HG03045 (cell line): ENCODE results near the gene ZMIZ1.
A peak's percentile ranks its signal among the peaks of the same experiment; 100 is the strongest.

ENCODE experiments used
- ATAC-seq: cut with Tn5 transposase; IDR thresholded peaks from one replicate; pipeline ENCODE4 v1.9.1; 2021; ENCODE audit warnings: mild to moderate bottlenecking, moderate library complexity; ENCODE audit not compliant: unreplicated experiment

ZMIZ1 gene

DNA sequence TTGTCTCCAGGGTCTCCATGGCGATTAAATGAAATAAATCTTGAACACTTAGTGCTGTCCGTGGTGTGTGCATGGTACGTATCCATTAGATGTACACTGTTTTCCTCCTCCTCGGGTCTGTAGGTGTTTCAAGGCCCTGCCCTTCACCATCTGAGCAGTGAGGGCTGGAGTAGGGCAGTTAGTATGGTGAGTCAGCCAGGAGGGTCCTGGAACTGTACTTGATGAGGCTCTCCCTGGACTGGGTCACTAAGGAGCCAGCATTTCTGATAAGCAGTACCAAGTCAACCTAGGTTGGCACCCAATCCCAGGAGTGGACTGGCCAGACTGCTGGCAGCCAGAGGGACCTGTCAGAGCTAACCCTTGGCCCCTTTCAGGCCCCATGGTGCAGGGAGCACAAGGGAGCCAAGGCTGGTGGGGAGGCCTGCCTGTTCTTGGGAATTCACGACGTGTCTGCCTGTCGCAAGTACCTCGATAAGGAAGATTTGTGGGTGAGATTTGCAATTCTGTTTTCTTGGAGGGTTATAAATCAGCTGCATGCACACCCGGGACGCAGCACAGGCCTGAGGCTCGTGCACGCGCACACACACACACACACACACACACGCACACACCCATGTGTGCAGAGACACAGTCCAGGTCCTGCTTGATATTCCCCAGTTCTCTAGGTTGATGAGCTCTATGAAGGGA lies 114.2 kb downstream of the ZMIZ1 start:
- ATAC-seq = no peak

DNA sequence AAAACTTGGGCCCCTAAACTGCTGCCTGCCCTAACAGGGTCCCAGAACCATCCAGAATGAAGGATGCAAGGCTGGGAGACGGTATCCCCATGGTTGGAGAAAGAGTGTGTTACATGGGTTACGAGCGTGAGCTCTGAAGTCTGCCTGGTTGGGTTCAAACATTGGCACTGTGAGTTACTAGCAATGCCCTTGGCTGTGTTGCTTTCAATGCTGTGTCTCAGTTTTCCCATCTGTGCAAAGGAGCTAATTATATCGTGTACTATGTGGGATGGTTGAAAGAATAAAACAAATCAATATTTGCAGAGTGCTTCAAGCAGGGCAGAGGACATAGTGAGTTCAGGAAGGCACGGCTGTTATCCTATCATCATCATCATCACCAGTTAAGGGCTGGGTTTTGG lies 114.7 kb downstream of the ZMIZ1 start:
- ATAC-seq = no peak

DNA sequence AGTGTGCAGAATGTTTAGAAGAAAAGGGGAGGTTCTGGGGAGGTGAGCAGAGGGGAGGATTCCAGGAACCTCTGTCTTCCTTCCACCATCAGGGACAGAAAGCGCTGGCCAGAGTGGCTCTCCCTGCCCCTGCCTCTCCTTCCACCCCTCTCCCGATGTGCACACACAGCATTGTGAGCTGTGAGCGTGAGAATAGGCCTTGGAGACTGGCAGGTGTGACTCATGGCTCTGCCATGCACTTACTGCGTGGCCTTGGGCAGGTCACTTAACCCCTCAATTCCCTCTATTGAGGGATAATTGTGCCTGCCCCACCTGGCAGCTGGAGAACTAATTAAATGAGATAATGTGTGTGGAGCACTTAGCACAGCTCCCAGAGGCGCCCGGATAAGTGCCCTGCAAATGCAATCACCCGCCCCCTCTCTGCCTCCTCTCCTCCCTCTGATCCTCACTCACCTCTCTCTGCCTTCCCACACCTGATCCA lies 115.4 kb downstream of the ZMIZ1 start:
- ATAC-seq = no peak

DNA sequence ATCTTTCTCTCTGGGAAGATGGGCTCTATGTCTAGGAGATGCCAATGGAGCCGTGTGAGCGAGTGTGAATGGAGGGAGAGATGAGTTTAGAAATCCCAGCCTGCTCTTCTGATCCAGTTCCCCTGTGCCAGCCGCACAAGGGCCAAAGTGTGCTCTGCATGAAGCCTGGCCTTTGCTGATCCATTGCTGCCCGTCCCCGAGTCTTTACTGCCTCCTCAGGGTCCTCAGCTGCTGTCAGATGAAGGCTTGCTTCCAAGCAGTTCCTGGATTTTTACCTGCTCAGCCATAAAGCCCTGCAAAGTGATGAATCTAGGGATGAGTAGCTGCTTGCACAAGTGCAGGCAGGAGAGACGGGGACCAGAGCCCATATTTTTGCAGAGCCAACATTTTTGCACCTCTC lies 115.9 kb downstream of the ZMIZ1 start:
- ATAC-seq = no peak

DNA sequence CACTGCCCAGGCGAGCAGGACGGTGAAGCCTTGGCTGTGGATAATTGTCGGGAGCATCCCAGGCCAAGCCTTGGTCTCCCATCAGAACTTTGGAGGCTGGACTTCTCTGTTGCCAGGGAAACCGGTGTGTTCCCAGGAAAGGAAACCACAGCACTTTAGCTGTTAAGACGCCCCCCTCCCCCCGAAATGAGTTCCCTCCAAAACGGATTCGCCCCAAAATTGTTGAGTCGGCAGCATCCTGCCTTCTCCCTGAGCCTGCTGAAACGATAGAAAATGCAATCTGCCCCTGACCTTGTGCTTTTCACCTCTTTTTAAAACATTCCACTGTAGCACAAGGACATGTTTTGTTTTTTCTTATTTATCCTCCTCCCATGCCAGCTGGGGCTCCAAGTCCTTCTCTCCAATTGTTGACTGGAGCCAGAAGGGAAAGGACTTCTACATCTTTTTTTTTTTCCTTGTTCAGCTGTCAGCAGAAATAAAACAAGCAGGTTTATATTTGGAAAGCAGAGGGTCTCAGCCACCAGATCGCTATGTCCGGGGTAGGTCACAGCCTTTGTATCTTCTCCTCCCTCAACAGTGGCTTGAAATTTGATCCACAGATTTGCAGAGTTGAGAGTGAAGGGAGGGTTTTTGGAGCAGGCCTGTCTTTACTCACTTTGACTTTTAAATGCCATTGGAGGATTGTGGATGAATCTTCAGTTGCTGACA lies 116.5 kb downstream of the ZMIZ1 start:
- no peak for ATAC-seq

DNA sequence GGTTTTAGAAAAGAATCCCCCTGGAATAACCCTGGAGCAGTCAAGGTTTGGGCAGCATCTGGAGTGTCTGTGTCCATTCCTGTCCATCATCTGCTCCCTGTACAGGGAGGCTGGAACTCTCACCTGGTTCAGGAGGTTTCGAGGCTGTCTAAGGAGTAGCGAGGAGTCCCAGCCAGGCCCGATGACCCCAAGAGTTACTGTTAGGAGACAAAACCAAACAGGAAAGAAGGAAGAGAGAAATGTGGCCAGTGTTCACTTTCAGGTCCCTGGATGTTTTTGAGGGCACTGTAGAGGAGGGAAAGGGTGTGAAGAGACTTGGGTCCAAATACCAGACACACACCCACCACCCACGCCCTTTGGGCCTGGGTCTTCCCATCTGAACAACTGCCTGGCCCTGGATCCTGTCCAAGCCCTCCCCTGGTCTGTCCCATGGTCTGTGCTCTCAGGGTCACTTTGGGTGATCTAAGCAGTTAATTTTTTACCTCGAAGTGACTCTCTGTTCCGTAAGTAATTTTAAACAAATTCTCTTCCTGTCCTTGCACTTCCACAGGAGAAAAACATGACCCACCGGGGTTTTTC lies 117.1 kb downstream of the ZMIZ1 start:
- no peak for ATAC-seq

DNA sequence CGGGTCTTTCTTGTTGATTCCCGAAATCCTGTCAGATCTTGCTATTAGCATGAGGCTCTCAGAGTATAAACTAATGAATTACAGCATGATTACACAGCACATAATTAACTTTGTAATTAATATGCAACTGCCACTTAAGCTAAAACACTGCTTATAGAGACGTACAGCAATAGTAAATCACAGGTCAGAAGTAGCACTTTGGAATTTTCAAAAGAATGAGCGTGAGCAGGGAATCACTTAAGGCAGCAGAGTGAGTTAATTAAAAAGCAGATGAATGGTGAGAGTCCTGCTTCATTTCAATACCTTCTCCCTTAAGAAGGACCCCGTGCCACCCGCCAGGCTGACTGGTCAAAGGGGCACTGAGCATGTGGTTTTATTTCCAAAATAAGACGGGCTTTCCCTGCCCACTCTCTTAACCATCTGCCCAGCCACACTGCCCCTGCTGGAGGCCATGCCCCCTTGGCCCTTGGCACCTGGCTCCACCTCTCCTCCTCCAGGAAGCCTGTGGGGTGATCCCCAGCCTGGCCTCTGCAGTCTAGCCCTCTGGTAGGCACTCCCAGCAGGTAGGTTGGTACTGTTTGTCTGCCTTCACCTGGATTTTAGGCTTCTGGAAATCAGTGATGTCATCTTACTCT lies 117.8 kb downstream of the ZMIZ1 start:
- no peak for ATAC-seq

DNA sequence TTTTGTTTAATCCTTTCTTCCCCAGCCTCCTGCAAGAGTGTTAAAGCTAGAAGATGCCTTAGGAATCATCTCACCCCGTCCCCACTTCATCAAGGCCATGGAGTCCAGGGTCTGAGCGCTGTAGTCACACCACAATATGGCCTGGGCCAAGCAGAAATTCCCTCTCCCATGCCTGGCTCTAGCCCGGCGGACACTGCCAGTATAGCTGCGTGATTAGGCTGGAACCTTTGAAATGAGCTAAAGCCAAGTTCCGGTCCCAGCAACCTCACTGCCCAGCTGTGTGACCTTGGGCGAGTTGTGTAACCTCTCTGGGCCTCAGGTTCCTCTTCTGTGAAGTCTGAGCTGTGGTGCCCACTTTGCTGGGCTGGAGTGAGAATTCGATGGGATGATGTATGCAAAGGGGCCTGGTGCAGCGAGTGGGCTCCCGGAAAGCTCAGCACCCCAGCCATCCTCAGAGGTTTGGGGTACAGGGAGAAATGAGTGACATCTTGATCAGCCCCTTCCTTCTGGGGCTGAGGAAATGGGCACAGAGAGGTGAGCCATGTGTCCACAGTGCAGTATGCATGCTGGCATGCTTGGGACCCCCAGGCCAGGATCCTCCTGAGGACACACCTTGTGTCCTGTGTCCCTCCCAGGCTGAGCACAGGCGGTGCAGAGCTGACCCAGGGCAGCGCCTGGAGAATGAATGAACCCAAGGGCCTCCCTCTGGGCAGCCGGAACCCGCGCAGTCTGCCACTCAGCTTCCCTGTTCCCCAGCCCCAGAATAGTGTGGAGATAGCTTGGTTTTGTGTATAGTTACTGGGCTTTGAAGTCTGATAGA lies 118.6 kb downstream of the ZMIZ1 start:
- ATAC-seq = no peak

DNA sequence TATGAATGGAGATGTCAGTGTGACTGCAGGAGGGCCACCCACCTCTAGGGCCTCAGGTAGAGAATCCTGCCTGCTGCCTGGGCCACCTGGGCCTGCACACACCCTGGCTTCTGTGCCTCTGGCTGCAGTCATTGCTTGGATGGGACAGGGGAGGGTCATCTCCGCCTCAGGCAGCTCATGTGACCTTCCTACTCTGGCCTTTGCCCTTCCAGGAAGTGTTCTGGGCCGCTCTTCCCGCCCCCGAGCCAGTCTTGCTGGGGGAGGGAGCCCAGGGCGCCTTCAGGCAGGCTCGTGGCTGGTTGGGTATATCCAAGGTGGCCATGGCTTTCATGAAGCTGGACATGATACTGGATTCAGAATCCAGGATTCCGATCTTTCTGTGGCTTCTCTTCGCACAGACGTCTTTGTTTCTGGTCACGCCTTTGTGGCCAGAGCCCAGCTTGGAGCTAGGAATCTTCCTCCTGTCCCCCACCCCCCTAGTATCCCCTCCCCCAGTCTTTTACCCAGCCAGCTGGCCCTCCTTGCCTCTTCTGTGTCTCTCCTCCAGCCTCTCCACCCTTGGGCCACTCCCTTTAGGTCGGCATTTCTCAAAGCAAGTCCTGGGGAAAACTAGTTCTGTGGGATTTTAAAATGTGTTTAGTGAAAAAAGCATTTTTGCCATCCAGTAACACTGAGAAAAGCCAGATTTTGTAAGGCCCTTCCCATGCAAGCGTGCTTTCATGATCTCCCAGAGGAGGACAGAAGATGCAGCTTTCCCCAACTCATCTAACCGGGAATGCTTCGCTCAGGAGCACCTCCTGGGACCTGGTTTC lies 119.6 kb downstream of the ZMIZ1 start:
- no peak for ATAC-seq

DNA sequence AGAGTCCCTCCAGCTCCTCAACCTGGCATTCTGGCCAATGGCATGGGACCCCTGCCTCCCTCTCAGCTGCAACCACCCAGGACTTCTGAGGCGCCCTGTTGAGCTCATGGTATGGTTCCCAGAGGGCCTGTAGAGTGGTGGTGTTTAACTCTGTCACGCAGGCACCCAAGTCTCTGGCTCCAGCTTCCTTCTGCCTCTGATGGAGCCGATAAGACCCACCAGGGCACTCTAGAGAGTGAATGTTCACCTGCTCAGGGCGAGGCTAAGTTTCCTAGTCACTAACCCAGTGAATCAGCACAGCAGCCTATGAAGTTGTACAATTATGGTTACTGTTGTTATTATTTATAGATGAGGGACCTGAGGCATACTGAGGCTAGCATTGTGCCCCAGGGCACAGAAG lies 120.4 kb downstream of the ZMIZ1 start:
- no peak for ATAC-seq

DNA sequence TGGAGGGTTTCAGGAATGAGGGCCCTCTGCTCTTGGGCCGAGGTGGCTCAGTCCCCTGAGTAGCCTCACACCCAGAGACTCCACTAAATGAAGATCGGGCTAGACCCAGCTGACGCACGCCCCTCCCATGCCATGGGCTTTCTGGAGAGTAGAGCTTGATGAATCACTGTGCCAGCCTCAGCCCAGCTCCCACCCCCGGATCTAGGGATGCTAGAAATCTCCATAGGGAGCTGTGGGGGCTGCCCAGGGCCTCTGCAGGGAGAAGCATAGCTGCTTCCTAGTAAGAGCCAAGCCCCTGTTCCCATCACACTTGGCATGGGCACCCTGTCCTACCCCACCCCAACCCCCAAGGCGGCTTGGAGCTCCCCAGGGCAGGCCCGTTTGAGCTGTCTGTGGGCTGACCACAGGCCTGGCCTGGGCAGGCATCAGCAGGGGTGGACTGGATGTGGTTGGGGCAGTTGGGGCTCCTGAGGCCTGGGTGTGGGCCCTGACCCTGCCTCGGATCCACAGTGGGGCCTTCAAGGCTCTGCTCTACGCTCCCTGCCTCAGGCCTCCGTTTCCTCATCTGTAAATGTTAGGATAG lies 121.2 kb downstream of the ZMIZ1 start:
- no peak for ATAC-seq

DNA sequence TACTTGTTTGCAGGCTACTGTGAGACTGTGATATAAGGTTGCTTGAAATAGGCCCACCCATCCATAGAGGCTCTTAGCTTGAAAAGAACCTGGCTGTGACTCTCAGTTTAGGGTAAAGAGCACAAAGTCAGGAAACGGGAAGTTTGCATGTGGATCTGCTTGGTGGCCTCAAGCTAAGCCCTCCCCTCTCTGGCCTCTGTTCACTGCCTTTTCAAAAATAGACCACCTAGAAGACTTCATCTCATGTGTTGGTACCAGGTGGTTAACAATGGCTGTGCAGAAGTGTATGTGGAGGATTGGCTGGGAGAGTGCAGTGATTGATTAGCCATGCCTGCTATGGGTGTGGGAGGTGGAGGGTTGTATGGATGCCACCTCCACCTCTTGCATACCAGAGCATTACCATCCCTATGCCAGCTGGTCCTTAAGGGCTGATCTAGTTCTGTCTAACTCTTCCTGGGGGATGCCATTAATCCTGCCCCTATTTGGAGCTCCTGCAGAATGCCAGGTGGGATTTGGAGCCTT lies 122.0 kb downstream of the ZMIZ1 start:
- ATAC-seq = no peak

DNA sequence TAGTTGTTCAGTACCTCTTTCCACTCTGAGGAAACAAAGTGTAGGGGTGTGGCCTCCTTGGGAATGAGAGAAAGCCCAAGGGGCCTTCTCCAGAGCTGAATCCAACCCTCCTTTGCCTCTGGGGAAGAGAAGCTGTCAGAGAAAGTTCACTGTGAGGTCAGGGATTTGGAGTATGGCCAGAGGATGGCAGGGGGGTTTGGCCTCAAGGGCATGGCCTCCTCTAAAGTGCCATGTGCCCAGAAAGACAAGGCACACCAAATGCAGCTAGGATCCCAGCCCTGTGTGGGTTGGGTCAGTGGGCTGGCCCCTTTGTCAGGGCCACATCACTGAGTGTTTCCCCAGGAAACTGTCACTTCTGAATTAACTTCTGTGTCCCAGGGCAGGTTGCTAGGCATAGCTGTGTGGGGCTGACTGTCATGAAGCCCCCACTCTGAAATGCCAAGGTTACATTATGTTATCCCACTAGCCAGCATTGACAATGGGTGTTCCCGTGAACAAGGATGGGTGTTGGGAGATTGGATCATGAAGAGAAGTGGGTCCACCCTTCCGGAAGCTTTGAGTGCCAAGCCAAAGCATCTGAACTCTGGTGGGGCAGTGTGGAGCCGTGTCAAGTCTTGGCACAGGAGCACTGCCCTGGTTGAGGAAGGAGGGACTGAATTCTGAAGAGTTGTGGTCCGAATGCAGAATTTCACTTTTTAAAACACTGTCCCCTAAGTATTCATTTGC lies 123.3 kb downstream of the ZMIZ1 start:
- no peak for ATAC-seq

DNA sequence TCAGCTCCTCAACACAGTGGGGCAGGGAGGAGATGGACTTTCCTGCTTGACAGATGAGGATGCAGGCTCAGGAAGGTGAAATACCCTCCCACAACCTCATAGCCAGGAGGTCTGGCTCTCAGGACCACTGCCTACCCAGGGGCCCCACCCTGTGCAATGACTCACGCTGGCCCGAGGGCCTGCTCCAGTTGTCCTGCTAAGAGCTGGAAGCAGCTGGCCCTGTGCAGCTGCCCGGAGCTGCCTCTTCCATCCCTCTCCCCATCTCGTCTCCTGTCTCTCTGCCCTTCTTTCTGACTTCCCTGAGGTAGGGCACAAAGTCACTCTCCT lies 123.9 kb downstream of the ZMIZ1 start:
- ATAC-seq = no peak

DNA sequence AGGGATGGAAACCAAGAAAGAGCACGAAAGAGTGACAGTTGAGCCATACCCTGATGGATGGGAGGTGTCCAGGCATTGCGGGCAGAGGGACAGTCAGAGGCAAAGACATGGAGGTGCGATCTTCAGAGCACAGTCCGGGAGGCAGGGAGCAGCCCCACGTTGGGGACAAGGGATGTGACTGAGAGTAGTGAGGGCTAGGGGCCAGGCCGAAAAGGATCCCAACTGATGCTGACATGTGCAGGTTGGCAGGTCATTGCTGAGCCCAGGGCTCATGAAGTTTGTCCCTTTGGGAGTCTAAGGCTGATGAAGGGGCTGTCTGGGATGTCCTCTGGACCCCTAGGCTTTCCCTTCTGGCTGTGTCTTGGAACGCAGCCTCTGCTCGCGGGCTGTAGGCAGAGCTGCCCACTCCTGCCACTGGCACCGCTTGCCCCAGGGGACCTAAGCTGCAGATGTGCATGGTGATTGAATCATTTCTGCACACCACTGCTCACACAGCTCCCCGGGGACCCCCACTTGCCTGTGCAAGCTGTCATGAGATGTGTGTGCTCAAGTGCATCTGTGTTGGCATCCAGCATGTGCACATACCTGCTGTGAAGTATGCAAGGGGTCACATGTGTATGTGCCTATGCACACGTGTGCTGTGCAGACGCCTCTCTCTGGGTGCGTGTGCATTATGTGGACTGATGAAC lies 125.1 kb downstream of the ZMIZ1 start:
- no peak for ATAC-seq

DNA sequence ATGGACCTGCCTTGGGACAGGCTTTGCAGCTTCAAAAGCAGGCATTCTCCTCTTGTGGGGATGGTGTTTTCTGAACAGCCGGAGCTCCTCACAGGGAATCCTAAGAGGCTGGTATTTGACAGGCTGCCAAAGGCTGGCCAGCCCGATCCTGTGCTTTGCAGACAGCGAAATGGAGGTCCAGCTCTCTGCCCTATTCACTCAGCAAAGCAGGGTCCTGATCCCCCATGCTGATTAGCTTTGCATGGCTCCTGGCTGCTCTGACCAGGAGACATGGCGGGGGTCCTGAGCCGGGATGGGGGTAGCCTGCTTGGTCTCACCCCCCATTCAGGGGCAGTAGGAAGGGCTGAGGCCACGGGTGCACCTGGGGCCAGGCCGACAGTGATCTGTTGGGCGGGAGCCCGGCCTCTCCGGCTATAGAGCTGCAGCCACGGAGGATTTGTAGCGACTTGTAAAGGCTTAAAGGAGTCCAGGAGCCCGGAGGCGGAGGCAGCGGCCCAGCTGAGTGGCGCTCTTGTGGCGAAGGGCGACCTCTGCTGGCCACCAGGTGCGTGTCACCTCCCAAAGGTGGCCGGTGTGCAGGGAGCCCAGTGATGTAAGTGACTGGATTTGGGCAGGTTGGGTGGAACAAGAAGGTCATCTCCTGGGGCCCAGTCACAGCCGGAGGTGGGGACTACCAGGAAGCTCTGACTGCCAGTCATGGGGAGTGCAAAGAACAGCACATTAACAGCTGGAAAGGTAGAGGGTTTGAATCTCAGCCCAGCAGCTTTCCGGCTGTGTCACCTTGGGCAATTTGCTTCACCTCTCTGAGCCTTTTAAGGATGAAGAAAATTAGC lies 126.5 kb downstream of the ZMIZ1 start:
- peak; percentile 74 for ATAC-seq
